DMS 273 treated with DMSO at 0.1 percent for 48 hours (cell line): ENCODE data around the gene COL4A2.
"Not testable (repeated sequence)": the region's sequence is repeated elsewhere in the genome, so short reads cannot be mapped to it uniquely, and the experiment has no call there.

Source experiments
- DNase-seq: peaks from one replicate; lab custom pipeline; 2025; lab: John Stamatoyannopoulos, UW

COL4A2 gene

GRCh38 chr13:110517505-110518225, 210.6 kb downstream of the COL4A2 start:
- DNase-seq, result no peak

GRCh38 chr13:110518226-110518525, 211.1 kb downstream of the COL4A2 start:
- no peak for DNase-seq

- no peak for DNase-seq
Observed at GRCh38 chr13:110518571-110518970, 211.5 kb downstream of the COL4A2 start.

GRCh38 chr13:110519046-110519445, 212.0 kb downstream of the COL4A2 start:
- DNase-seq, result no peak

GRCh38 chr13:110519506-110519905, 212.4 kb downstream of the COL4A2 start:
- DNase-seq, result no peak

- no peak for DNase-seq
Observed at GRCh38 chr13:110520431-110521295, 213.6 kb downstream of the COL4A2 start.

GRCh38 chr13:110521296-110521680, 214.2 kb downstream of the COL4A2 start:
- no peak for DNase-seq

GRCh38 chr13:110521946-110522345, 214.9 kb downstream of the COL4A2 start:
- no peak for DNase-seq

GRCh38 chr13:110522721-110523120, 215.6 kb downstream of the COL4A2 start:
- no peak for DNase-seq

- no peak for DNase-seq
Observed at GRCh38 chr13:110523180-110523579, 216.1 kb downstream of the COL4A2 start.

GRCh38 chr13:110523838-110524540, 216.9 kb downstream of the COL4A2 start:
- DNase-seq, result no peak

GRCh38 chr13:110524541-110525257, 217.6 kb downstream of the COL4A2 start:
- DNase-seq, result no peak

- no peak for DNase-seq
Observed at GRCh38 chr13:110525328-110526319, 218.5 kb downstream of the COL4A2 start.

GRCh38 chr13:110528371-110528770, 221.3 kb downstream of the COL4A2 start:
- no peak for DNase-seq

GRCh38 chr13:110528911-110529310, 221.8 kb downstream of the COL4A2 start:
- DNase-seq, result no peak

- no peak for DNase-seq
Observed at GRCh38 chr13:110529522-110530311, 222.6 kb downstream of the COL4A2 start.

- DNase-seq, result no peak
Observed at GRCh38 chr13:110531100-110531499, 224.0 kb downstream of the COL4A2 start.

- DNase-seq, result no peak
Observed at GRCh38 chr13:110531671-110532083, 224.6 kb downstream of the COL4A2 start.

- DNase-seq, result not testable (repeated sequence)
Observed at GRCh38 chr13:110532258-110532657, 225.2 kb downstream of the COL4A2 start.
